Measurements from ENCODE around the gene LRP1B.

Gene LRP1B

GRCh38 chr2:140918426-140918825 lies 1212.4 kb downstream of the LRP1B start:
- DNase-seq (ENCODE audit: low read depth in 2 of 2) = no peak

- DNase-seq (ENCODE audit: low read depth in 2 of 2) = no peak
Observed at GRCh38 chr2:140916410-140916809, 1214.4 kb downstream of the LRP1B start.

GRCh38 chr2:140910683-140911082 lies 1220.1 kb downstream of the LRP1B start:
- no peak for DNase-seq (ENCODE audit: low read depth in 2 of 2)

GRCh38 chr2:140905083-140905781 lies 1225.6 kb downstream of the LRP1B start:
- no peak for DNase-seq (ENCODE audit: low read depth in 2 of 2)

GRCh38 chr2:140895378-140895777 lies 1235.4 kb downstream of the LRP1B start:
- DNase-seq (ENCODE audit: low read depth in 2 of 2) = no peak

- DNase-seq (ENCODE audit: low read depth in 2 of 2) = no peak
Observed at GRCh38 chr2:140893685-140894084, 1237.1 kb downstream of the LRP1B start.

GRCh38 chr2:140892911-140893637 lies 1237.7 kb downstream of the LRP1B start:
- DNase-seq (ENCODE audit: low read depth in 2 of 2) = no peak

GRCh38 chr2:140892436-140892835 lies 1238.4 kb downstream of the LRP1B start:
- DNase-seq (ENCODE audit: low read depth in 2 of 2) = no peak

GRCh38 chr2:140891614-140892212 lies 1239.1 kb downstream of the LRP1B start:
- DNase-seq (ENCODE audit: low read depth in 2 of 2) = no peak

- no peak for DNase-seq (ENCODE audit: low read depth in 2 of 2)
Observed at GRCh38 chr2:140882671-140883620, 1247.9 kb downstream of the LRP1B start.

GRCh38 chr2:140880573-140880972 lies 1250.2 kb downstream of the LRP1B start:
- DNase-seq (ENCODE audit: low read depth in 2 of 2) = no peak

GRCh38 chr2:140876015-140876414 lies 1254.8 kb downstream of the LRP1B start:
- DNase-seq (ENCODE audit: low read depth in 2 of 2) = no peak

GRCh38 chr2:140873915-140874531 lies 1256.8 kb downstream of the LRP1B start:
- no peak for DNase-seq (ENCODE audit: low read depth in 2 of 2)

- no peak for DNase-seq (ENCODE audit: low read depth in 2 of 2)
Observed at GRCh38 chr2:140869925-140870324, 1260.9 kb downstream of the LRP1B start.

- DNase-seq (ENCODE audit: low read depth in 2 of 2) = no peak
Observed at GRCh38 chr2:140869107-140869506, 1261.7 kb downstream of the LRP1B start.

- no peak for DNase-seq (ENCODE audit: low read depth in 2 of 2)
Observed at GRCh38 chr2:140865837-140866236, 1265.0 kb downstream of the LRP1B start.

GRCh38 chr2:140863713-140864112 lies 1267.1 kb downstream of the LRP1B start:
- no peak for DNase-seq (ENCODE audit: low read depth in 2 of 2)

- DNase-seq (ENCODE audit: low read depth in 2 of 2) = no peak
Observed at GRCh38 chr2:140862181-140862580, 1268.6 kb downstream of the LRP1B start.

GRCh38 chr2:140861666-140862065 lies 1269.2 kb downstream of the LRP1B start:
- no peak for DNase-seq (ENCODE audit: low read depth in 2 of 2)

GRCh38 chr2:140855471-140855870 lies 1275.3 kb downstream of the LRP1B start:
- DNase-seq (ENCODE audit: low read depth in 2 of 2) = no peak

- no peak for DNase-seq (ENCODE audit: low read depth in 2 of 2)
Observed at GRCh38 chr2:140851258-140851981, 1279.4 kb downstream of the LRP1B start.

All from activated CD8-positive, alpha-beta memory T cell treated with anti-CD3 and anti-CD28 coated beads for 4 hours (primary cell).